NCI-H2029 treated with DMSO at 0.1 percent for 48 hours (cell line): ENCODE measurements around the gene OR5AU1.

Experiments used
- DNase-seq: peaks from one replicate; lab custom pipeline; 2025; lab: John Stamatoyannopoulos, UW

OR5AU1 gene

DNA sequence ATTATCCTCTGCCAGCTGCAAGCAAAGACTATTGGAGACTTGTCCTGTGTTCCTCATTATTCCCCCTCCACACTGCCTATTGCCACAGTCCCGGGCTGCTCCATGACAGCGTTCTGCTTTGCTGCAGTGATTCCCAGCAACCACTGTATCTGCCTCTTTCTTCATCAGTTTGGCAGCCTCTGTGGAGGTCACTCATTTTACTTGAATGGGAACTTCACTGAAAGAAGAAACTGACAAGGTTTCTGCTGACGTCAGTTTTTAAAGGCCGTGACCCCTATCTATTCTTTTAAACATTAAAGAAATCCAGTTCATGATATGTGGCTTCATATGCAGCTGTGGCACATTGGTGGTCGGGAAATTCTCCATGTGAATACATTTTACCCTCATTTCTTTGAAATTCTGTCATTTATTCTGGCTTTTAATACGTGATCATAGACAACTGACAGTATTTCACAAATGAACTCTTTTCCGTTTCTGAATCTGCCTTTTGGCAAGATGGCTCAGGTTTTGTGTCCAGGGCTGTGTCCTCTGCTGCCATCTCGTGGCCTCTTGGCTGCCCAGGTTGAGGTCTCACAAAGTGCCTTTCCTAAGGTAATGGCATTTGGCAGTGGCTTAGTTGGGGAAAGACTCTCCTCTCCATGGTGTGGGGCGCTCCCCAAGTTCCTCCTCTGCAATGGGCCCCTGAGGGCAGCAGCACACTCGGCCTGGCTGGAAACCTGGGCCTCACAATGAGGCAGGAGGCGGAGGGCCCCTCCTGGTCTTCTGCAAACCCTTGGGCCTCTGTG, 49.2 kb downstream of the OR5AU1 start:
- DNase-seq = peak; percentile 59

DNA sequence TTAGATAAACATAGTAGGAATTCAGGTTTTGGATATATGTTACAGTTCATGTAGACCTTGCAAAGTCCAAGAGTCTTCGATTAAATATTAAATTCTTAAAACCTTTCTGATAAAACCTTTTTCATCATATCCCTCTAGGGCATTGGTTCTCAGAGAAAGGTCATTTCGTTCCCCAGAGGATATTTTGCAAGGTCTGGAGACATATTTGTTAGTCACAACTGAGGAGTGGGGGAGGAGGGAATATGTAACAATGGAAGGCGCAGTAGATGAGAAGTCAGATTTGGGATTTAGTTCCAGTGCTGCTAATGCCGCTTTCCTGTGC, 49.7 kb downstream of the OR5AU1 start:
- DNase-seq = no peak

DNA sequence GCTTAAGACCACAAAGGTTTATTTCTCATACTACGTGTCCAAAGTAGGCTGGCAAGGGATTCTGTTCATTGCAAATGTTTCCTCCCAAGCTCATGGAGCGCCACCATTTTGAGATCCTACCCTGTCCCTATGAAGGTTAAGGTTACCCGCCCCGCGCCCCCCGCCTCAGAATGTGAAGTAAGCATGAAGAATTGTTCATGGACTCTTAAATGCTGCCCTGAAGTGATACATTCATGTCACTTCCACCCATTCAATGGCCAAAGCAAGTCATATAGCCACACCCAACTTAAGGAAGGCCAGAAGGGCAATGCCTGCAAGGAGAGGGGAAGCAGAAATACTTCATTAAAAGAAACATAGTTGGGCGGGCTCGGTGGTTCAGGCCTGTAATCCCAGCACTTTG, 50.8 kb downstream of the OR5AU1 start:
- no peak for DNase-seq
